Activated T-helper 1 cell treated with anti-CD3 and anti-CD28 coated beads, Interleukin-12 subunit alpha, Interleukin-12 subunit beta, Interleukin-2, Interleukin-4 antibody, amounts not matched to agents 30 ng/mL and 10 ng/mL and 1 ng/mL, durations not matched to agents 14 hours and 24 hours and 36 hours (primary cell): Measurements from ENCODE around the gene PPFIA2. TPM values are rescaled to one million over a fixed set of nuclear protein-coding genes. Genes with fewer than 3 reads are reported as not detected.

Experiments used
- DNase-seq: peaks from one replicate; pipeline ENCODE4 v3.0.0; 2021; ENCODE audit warnings: low spot score
- H3K27ac Mint-ChIP-seq: one replicate; pipeline ENCODE4 v1.8.0; 2021; ENCODE audit warnings: mild to moderate bottlenecking, mixed read lengths
- H3K27me3 Mint-ChIP-seq: one replicate; pipeline ENCODE4 v1.8.0; 2022; ENCODE audit warnings: mild to moderate bottlenecking, moderate library complexity, mixed read lengths; ENCODE audit not compliant: insufficient read depth
- H3K36me3 Mint-ChIP-seq: one replicate; pipeline ENCODE4 v1.8.0; 2021; ENCODE audit warnings: low read depth, mixed read lengths
- H3K4me1 Mint-ChIP-seq: one replicate; pipeline ENCODE4 v1.8.0; 2021; ENCODE audit warnings: low read depth, mixed read lengths
- H3K4me3 Mint-ChIP-seq: one replicate; pipeline ENCODE4 v1.8.0; 2021; ENCODE audit warnings: mild to moderate bottlenecking, moderate library complexity, mixed read lengths
- H3K9me3 Mint-ChIP-seq: one replicate; pipeline ENCODE4 v1.8.0; 2021; ENCODE audit warnings: mixed read lengths
- intact Hi-C: fragments of 100-400 bp; cut with micrococcal nuclease; formaldehyde crosslinking; loops from one replicate; pipeline ENCODE4 v1.15.1; 2024
- total RNA-seq: library from RNA; stranded (reverse); gene quantifications from 2 replicates; pipeline ENCODE4 v1.2.3, GENCODE V29; 2022

PPFIA2 gene
- total RNA-seq, 1 donor from 2014 or later, result not detected

DNA sequence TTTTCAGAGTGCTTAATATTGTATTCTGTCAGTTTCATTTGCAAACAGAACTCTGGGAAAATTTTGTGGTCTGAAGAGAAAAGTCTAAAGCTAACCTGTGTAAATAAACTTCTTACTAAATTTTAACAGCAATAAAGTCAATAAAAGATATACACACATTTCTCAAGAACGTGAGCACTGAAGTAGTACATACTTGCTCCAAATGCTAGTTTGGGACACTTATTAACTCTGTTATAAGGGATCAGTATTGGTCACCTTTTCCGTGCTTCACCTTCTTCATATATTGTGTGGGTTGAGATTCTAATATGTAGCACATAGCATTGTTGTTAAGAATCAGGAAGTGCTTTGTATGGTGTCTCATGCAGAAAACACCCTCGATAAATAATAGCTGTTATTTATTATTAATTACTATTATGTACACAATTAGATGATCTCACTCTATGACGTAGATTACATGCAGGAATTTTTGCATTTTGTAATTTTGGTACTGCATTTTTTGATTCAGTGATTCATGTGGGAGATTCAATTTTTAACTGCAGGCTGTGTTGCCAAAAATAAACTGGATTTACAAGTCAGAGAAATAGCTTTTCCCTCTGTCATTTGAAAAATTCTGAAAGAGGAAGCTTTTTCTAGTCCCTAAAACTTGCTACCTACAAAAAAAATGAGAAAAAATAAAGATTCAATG lies 380.4 kb downstream of the PPFIA2 start:
- DNase-seq, result no peak
- H3K4me3 Mint-ChIP-seq, result no peak overlapping the region
- H3K4me1 Mint-ChIP-seq, result no peaks in the 10 kb centered on the region
- no peaks in the 10 kb centered on the region for H3K27me3 Mint-ChIP-seq
- H3K9me3 Mint-ChIP-seq, result no peaks in the 10 kb centered on the region
- intact Hi-C loops, result no loop called here
- H3K36me3 Mint-ChIP-seq, result no peaks in the 10 kb centered on the region
- H3K27ac Mint-ChIP-seq, result no peak overlapping the region

DNA sequence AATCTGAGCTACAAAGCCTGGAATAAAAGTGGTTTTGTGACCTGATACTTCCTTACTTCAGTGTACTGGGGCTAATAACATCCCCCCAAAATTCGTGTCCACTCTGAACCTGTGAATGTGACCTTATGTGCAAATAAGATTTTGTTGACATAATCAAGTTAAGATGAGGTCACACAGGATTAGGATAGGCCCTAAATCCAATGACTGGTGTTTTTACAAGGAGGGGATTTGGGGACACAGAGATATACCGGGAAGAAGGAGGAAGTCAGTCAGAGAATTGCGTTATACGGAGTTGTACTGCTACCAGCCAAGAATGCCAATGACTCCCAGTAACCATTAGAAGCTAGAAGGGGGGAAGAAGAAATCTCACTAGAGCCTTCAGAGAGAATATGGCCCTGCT lies 381.4 kb downstream of the PPFIA2 start:
- intact Hi-C loops, result no loop called here
- Mint-ChIP-seq H3K4me3 (no peak overlapping the region), H3K4me1 (no peaks in the 10 kb centered on the region), H3K27me3 (no peaks in the 10 kb centered on the region), H3K27ac (no peak overlapping the region), H3K9me3 (no peaks in the 10 kb centered on the region), H3K36me3 (no peaks in the 10 kb centered on the region)
- DNase-seq, result no peak

DNA sequence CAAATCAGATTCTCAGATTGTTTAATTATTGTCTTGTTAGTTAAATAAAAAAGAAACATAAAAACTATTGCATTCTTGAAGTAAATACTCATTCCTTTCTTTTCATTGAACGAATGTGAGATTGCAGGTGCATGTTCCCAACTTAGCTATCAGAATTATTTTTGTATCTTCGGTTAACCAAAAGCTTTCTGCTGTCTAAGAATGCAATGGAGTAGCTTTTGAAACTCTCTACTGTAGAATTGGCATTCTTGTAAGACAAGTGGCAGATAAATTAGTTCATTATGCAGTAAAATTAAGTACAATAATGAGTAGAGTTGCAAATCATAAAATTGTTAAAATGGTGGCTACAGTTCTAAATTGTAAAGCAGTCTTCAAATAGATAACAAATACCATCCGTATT lies 383.2 kb downstream of the PPFIA2 start:
- H3K9me3 Mint-ChIP-seq, result no peaks in the 10 kb centered on the region
- no peaks in the 10 kb centered on the region for H3K4me1 Mint-ChIP-seq
- DNase-seq, result no peak
- no peaks in the 10 kb centered on the region for H3K36me3 Mint-ChIP-seq
- intact Hi-C loops, result no loop called here
- H3K27me3 Mint-ChIP-seq, result no peaks in the 10 kb centered on the region
- H3K27ac Mint-ChIP-seq, result no peak overlapping the region
- H3K4me3 Mint-ChIP-seq, result no peak overlapping the region

DNA sequence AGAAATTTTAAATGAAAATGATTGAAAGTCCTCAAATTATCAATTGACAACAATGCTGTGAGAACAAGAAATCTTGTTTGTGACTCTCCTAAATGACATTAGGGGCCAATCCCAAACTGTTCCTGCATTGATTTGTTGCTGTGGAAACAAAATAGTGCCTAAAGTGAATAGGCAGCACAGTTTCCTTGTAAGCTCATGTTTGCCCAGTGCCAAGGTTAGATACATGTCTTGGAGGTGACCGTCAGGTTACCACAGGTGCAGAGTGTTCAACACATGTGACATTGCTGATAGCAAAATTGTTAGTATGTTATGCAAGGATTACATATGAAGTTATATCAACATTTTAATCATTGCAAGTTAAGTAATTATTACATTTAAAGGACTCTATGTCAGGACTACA lies 388.7 kb downstream of the PPFIA2 start:
- H3K9me3 Mint-ChIP-seq, result no peaks in the 10 kb centered on the region
- no peaks in the 10 kb centered on the region for H3K4me1 Mint-ChIP-seq
- no peak overlapping the region for H3K27ac Mint-ChIP-seq
- no peaks in the 10 kb centered on the region for H3K27me3 Mint-ChIP-seq
- H3K4me3 Mint-ChIP-seq, result no peak overlapping the region
- no peaks in the 10 kb centered on the region for H3K36me3 Mint-ChIP-seq
- intact Hi-C loops, result no loop called here
- no peak for DNase-seq

DNA sequence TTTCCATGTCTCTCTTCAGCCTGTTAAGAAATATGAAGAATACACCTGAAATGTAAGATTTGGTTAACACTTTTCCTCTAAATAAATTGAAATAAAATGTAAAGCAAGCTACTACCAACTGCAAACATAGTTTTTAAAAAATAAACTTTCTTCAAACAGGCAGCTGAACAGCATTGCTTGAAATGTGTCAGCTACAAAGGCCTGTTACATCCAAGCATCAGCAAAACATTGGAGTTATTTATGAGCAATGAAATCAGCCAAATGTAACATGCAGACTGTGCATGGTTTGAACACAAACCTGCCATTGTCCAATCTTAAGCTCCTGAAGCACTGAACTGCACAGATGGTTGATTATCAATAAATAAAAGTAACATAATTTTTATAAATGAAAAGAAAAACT lies 390.0 kb downstream of the PPFIA2 start:
- Mint-ChIP-seq H3K9me3 (no peaks in the 10 kb centered on the region), H3K27ac (no peak overlapping the region), H3K4me3 (no peak overlapping the region), H3K4me1 (no peaks in the 10 kb centered on the region), H3K36me3 (no peaks in the 10 kb centered on the region), H3K27me3 (no peaks in the 10 kb centered on the region)
- no peak for DNase-seq
- intact Hi-C loops, result no loop called here

DNA sequence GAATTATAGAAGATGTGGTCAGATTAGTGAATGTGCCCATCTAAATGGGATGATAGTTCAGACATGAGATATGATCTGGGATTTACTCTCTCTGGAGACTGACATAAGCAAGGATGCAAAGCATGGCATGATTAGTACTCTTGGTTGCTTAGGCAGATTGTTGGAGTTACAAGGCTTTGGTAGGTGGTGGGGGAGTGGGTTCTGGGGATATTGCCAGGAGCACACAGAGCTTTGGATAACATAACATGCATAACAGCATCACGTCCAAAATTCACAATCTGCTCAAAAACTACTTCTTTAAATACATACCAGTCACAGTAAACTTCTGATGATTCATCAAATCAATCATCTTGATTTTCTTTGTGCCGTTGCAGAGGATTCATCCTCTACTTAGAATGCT lies 393.9 kb downstream of the PPFIA2 start:
- no peaks in the 10 kb centered on the region for H3K36me3 Mint-ChIP-seq
- intact Hi-C loops, result no loop called here
- H3K4me1 Mint-ChIP-seq, result no peaks in the 10 kb centered on the region
- H3K9me3 Mint-ChIP-seq, result no peaks in the 10 kb centered on the region
- H3K27ac Mint-ChIP-seq, result no peak overlapping the region
- no peak overlapping the region for H3K4me3 Mint-ChIP-seq
- no peak for DNase-seq
- H3K27me3 Mint-ChIP-seq, result no peaks in the 10 kb centered on the region

DNA sequence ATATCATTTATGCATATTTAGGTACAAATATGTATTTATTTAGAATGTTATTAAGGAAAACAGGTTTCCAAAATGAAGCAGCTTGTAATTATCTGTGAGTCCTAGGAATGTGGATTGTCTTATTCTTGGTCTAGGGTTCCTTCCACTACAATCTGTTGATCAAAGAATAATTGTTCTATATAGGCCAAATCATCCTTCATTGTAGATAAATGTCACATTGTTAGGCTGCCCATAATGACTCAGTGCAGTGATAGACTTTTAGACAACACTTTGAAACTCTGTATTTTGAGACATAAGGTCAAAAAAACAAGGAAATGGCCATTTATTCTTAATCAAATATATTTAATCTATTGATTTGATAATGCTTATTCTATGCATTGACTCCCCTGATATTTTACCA lies 398.2 kb downstream of the PPFIA2 start:
- H3K4me1 Mint-ChIP-seq, result no peaks in the 10 kb centered on the region
- DNase-seq, result no peak
- intact Hi-C loops, result no loop called here
- no peaks in the 10 kb centered on the region for H3K27me3 Mint-ChIP-seq
- no peaks in the 10 kb centered on the region for H3K36me3 Mint-ChIP-seq
- no peaks in the 10 kb centered on the region for H3K9me3 Mint-ChIP-seq
- no peak overlapping the region for H3K27ac Mint-ChIP-seq
- H3K4me3 Mint-ChIP-seq, result no peak overlapping the region

DNA sequence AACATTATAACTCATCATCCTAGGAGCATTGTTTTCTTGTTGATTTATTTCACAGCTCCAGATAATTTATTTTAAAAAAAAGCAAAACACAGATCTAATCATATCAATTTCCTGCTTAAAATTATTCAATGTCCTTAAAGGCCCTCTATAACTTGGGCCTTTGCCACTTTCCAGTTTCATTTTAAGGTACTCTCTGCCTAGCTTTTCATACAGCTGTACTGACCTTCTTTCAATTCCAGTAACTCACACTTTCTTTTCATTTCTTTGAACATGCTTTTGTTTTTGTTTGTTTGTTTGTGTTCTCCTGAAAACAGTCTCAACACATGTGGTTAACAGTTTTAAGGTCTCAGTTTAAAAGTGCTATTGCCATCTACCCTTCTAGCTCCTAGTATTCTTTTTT lies 399.4 kb downstream of the PPFIA2 start:
- no peaks in the 10 kb centered on the region for H3K27me3 Mint-ChIP-seq
- no peak overlapping the region for H3K27ac Mint-ChIP-seq
- H3K36me3 Mint-ChIP-seq, result no peaks in the 10 kb centered on the region
- H3K9me3 Mint-ChIP-seq, result no peaks in the 10 kb centered on the region
- DNase-seq, result no peak
- H3K4me1 Mint-ChIP-seq, result no peaks in the 10 kb centered on the region
- H3K4me3 Mint-ChIP-seq, result no peak overlapping the region
- intact Hi-C loops, result no loop called here

DNA sequence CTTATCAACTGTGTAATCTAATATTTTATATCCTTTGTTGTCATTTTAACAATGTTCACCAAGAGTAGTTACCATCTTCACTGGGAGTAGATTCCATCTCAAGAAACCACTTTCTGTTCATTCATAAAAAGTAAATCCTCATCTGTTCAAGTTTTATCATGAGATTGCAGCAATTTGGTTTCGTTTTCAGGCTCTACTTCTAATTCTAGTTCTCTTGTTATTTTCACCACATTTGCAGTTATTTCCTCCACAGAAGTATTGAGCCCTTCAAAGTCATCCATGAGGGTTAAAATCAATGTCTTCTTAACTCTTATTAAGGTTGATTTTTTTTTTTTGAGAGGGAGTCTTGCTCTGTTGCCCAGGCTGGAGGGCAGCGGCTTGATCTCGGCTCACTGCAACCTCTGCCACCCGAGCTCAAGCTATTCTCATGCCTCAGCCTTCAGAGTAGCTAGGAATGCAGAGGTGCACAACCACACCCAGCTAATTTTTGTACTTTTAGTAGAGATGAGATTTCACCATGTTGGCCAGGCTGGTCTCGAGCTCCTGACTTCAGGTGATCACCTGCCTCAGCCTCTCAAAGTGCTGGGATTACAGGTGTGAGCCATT lies 404.7 kb downstream of the PPFIA2 start:
- intact Hi-C loops, result no loop called here
- H3K36me3 Mint-ChIP-seq, result no peaks in the 10 kb centered on the region
- DNase-seq, result no peak
- no peak overlapping the region for H3K4me3 Mint-ChIP-seq
- H3K27me3 Mint-ChIP-seq, result no peaks in the 10 kb centered on the region
- no peaks in the 10 kb centered on the region for H3K9me3 Mint-ChIP-seq
- H3K4me1 Mint-ChIP-seq, result no peaks in the 10 kb centered on the region
- no peak overlapping the region for H3K27ac Mint-ChIP-seq

DNA sequence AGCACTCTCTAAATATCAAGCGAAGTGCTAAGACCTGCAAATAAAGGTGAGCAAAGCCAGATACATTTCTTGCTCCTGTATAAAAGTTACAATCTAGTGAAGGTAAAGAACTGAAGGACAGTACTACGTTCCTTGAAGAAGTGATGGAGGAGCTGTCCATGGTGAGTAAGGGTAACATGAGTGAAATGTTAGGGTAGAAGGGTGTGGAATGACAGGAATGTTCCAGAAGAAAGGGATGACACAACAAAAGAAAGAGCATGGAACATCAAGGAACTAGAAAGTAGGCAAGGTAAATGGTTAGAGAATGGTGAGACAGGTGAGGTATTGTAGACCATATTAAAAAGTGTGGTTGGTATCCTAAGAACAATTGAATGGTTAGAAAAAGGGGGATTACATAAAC lies 408.8 kb downstream of the PPFIA2 start:
- Mint-ChIP-seq H3K27ac (no peak overlapping the region), H3K36me3 (no peaks in the 10 kb centered on the region), H3K9me3 (no peaks in the 10 kb centered on the region), H3K4me3 (no peak overlapping the region), H3K4me1 (no peaks in the 10 kb centered on the region), H3K27me3 (no peaks in the 10 kb centered on the region)
- no peak for DNase-seq
- intact Hi-C loops, result no loop called here

DNA sequence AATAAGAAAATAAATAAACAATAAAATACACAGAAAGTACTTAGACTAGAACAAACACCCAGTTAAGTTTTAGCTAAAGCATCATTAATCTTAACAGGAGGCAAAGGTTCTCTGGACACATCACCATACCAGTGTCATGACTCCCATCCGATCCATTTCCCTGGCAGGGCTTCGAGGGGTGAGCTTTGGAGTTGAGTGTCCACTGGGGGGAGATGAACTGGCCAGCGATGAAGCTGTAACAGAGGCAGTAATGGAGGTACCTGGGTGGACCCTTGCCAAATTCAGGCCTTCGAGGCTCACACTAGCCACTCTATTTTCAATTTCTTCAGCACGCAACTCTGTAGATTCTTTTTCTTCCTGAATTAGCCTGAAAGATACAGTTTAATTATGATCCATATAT lies 411.7 kb downstream of the PPFIA2 start:
- Mint-ChIP-seq H3K4me3 (no peak overlapping the region), H3K36me3 (no peaks in the 10 kb centered on the region), H3K27ac (no peak overlapping the region), H3K9me3 (no peaks in the 10 kb centered on the region), H3K27me3 (no peaks in the 10 kb centered on the region), H3K4me1 (no peaks in the 10 kb centered on the region)
- no peak for DNase-seq
- intact Hi-C loops, result loop anchor here (5.0 kb wide), 1 partner anchor 605 kb away; no protein-coding TSS in a partner anchor

DNA sequence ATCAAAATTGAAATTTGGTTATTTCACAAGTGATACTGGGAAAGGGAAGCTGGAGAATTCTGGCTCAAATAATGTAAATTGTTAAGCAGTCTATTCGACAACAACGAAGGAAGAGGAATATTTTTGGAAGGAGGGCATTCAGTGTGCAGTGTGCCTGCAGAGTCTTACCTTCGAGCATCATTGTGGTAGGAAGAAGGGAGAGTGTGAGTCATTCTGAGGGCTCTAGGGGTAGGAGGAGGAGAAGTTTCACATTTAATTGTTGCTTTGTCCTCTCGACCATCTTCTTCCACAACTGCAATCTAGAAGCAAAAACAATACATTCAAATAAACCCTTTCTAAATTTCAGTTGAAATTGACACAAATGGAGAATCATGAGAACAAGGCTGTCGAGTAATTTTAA lies 418.2 kb downstream of the PPFIA2 start:
- DNase-seq, result no peak
- H3K36me3 Mint-ChIP-seq, result no peaks in the 10 kb centered on the region
- no peaks in the 10 kb centered on the region for H3K9me3 Mint-ChIP-seq
- no peaks in the 10 kb centered on the region for H3K4me1 Mint-ChIP-seq
- no peak overlapping the region for H3K4me3 Mint-ChIP-seq
- intact Hi-C loops, result no loop called here
- no peak overlapping the region for H3K27ac Mint-ChIP-seq
- H3K27me3 Mint-ChIP-seq, result no peaks in the 10 kb centered on the region

DNA sequence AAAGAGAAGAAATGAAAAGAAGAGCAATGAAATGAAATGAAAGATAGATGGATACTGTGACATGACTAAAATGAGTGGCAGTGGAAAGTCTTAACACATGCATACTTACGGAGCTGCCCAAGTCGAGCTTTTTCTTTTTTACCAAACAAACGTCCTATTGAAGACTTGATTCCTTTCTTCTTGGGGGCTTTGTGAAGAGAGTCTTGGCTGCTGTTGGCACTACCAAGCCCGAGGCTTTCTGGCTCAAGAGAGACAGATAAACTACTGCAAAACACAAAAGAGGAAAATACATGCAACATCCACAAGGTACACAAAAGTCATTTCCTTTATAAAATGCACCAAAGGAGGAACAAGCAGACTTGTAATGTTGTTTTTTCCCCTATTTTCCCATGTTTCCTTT lies 420.1 kb downstream of the PPFIA2 start:
- intact Hi-C loops, result no loop called here
- H3K27ac Mint-ChIP-seq, result no peak overlapping the region
- no peak overlapping the region for H3K4me3 Mint-ChIP-seq

DNA sequence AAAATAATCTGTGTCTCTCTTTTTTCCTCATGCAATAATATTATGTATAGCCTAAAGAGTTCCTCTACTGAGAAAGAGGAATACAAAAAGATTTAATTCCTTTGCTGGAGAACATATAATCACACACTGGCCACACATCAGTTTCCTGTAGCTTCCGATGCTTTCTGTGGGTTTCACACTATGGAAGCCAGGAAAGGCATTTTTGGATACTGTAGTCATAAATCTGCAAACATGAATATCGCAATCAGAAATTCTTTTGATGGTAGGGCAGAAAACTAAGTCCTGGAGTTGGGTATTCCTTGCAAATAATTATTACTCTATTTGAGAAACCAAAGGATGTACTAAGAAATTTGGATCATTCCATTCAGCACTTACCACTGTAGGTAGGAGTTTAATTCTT lies 421.3 kb downstream of the PPFIA2 start:
- no peaks in the 10 kb centered on the region for H3K4me1 Mint-ChIP-seq
- H3K36me3 Mint-ChIP-seq, result no peaks in the 10 kb centered on the region
- no peaks in the 10 kb centered on the region for H3K27me3 Mint-ChIP-seq
- no peak for DNase-seq
- H3K27ac Mint-ChIP-seq, result no peak overlapping the region
- H3K9me3 Mint-ChIP-seq, result no peaks in the 10 kb centered on the region
- H3K4me3 Mint-ChIP-seq, result no peak overlapping the region
- intact Hi-C loops, result no loop called here

More for the DNA sequence above, 420.1 kb downstream of the PPFIA2 start:
- Mint-ChIP-seq H3K27me3 (no peaks in the 10 kb centered on the region), H3K4me1 (no peaks in the 10 kb centered on the region), H3K9me3 (no peaks in the 10 kb centered on the region), H3K36me3 (no peaks in the 10 kb centered on the region)
- no peak for DNase-seq
